ENCODE data around the gene MYADM.
"Not testable (repeated sequence)": the region's sequence is repeated elsewhere in the genome, so short reads cannot be mapped to it uniquely, and the experiment has no call there.

Gene MYADM, protein sequence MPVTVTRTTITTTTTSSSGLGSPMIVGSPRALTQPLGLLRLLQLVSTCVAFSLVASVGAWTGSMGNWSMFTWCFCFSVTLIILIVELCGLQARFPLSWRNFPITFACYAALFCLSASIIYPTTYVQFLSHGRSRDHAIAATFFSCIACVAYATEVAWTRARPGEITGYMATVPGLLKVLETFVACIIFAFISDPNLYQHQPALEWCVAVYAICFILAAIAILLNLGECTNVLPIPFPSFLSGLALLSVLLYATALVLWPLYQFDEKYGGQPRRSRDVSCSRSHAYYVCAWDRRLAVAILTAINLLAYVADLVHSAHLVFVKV

DNA sequence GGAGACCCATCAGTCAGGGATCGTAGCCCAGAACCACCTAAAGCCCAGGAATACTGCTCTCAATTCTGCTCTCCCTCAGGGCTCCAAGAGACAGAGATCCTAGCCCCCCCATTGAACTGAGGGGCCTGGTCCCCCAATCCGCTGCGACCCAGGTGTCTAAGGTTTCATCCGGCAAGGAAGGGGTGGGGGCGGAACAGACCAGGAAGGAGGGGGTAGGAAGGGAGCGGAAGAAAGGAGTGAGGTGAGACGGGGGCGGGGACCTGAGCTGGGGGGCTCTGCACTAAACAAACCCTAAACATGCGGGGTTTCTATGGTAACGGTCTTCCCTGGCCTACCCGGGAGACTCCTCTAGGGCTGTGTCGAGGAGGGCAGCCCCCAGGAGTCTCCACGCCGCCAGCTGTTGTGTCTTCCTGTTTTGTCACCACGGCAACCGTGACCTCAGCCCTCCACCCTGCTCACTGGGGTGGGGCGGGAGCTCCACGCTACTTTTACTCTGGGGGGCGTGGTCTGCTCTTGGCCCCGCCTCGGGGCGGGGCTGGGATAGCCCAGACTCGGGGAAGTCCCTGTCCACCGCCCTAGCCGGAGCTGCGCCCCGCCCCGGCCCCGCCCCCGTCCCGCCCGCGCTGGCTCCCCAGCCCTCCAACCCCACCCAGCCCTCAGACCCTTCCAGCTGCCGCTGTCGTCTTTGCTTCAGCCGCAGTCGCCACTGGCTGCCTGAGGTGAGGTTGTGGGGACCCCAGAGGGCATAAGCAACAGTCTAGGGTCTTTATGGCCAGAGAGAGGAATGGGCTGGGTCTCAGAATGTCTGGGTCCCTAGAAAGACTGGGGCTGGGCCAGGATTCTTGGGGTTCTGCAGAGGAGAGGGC, at the start of gene MYADM:
Gene MYADM (plus strand): TSS at position 659 of the 866 bp plus-strand sequence. CDS start 5,647 bp downstream, outside the sequence.
- DNase-seq: peak; percentile 100

DNA sequence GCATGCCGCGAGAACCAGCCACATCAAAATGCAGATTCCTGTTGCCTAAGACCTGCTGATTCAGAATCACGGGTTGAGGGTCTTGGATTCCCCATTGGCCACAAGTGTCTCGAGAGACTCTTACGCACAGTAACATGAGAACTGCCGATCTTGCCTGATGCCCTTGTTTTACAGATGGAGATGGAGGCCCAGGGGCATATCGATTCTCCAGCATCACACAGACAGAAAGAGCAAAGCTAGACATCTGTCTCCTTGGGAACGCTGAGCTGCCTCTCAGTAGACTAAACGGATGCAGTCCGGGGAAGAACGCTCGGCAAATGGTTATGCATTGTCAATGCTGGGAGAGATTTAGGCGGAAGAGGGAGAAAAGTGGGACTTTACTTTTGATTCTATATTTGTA, 48.9 kb upstream of the MYADM start:
- DNase-seq: no peak

DNA sequence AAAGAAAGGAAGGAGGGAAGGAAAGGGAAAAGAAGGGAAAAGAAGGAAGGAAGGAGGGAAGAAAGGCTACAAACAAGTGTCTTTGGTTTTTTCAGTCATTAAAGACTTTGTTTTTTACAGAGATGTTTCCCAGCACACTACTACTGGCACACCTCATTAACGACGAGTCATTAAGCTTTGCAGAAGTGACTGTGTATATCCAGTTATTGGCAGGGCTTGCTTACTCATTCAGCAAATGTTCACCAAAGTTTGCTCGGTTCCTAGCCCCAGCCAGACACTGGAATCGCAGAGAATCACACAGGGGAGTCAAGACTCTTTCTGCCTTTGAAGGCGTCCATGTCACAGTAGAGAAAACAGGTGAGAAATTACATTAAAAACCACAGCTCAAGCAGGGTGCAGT, 47.8 kb upstream of the MYADM start:
- DNase-seq: no peak

DNA sequence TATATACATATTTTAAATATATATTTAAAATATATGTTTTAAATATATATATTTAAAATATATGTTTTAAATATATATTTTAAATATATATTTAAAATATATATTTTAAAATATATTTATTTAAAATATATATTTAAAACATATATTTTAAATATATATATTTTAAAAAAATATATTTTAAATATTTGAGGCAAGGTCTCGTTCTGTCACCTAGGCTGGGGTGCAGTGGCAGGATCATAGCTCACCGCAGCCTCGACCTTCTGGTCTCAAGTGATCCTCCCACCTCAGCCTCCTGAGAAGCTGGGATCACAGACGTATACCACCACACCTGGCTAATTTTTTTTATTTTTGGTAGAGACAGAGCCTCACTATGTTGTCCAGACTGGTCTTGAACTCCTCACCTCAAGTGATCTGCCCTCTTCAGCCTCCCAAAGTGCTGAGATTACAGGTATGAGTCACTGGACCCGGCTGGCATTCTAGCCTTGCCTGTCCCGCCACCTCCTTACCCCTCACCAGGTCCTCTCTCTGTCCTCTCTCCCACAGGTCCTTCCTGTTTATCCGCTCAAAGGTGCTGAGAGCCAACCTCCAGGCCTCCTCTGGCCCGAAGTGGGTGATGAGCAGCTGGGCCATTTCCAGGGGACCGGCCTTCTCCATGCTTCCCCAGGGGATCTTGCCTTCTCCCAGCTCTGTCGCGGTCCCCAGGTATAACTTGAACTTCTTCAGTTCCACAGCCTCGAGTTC, 44.1 kb upstream of the MYADM start:
- DNase-seq: no peak

DNA sequence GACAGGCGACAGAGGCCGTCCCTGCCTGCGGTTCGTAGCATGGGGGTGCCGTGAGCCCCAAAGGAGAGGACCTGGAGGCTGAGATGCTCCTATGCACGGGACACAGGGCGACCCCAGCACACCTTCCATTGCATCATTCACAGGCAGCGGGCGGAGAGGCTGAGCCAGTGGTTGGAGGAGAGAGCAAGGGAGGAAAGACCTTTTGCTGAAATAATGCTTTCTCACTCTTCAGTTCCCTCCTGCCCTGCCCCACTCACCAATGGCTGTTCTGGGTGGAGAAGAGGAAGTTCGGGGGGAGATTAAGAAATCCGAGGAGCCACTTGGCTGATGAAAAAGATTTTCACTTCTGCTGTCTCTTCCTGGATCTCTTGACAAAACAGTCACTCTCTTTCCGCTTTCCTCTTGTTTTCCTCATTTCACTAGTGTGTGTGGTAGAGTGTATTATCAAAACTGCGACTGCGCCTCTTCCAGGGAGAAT, 43.5 kb upstream of the MYADM start, which contains the start of gene NLRP12:
Gene NLRP12 (minus strand): TSS at position 181 of the 478 bp plus-strand sequence. CDS start 140 bp downstream, at position 41.
- DNase-seq: no peak

DNA sequence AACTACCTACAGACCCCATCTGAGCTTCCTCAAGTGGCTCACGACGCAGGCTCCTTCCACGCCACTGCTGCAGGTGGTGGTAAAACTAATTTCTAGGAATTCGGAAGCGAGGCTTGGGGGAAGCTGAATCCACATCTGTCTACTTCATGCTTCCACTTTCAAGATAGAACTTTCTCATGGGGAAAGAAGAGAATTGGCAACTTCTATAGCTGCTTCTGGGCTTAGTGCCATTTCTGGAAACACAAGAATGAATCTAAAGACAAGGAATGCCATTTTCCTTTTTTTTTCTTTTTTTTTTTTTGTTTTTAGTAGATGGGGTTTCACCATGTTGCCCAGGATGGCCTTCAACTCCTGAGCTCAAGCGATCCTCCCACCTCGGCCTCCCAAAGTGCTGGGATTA, 40.8 kb upstream of the MYADM start:
- no peak for DNase-seq

DNA sequence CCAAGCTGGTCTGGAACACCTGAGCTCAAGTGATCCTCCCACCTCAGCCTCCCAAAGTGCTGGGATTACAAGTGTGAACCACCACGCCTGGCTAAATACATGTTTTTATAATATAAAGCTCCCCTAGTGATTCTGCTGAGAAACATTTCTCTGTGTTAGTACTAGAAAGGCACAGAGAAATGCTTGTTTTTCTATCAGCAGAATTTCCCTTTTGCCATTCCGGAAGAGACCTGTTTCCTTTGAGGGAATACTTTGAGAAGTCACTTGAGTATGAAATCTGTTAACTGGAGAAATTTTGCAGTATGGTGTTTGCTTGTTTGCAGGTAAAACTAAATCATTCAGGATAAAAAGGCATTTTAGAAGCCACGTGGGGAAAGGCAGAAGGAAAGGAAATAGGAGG, 39.2 kb upstream of the MYADM start:
- no peak for DNase-seq

DNA sequence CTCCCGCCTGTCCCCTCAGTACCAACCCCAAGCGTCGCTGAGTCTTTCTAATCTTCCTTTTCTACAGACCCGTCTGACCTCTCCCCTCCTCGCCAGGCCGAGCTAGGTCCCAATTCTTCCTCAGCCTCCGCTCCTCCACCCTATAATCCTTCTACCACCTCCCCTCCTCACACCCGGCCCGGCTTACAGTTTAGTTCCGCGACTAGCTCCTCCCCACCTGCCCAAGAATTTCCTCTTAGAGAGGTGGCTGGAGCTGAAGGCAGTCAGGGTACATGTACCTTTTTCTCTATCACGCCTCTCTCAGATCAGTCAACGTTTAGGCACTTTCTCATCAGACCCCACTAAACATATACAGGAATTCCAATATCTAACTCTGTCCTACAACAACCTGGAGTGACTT, 34.8 kb upstream of the MYADM start:
- DNase-seq: not testable (repeated sequence)

DNA sequence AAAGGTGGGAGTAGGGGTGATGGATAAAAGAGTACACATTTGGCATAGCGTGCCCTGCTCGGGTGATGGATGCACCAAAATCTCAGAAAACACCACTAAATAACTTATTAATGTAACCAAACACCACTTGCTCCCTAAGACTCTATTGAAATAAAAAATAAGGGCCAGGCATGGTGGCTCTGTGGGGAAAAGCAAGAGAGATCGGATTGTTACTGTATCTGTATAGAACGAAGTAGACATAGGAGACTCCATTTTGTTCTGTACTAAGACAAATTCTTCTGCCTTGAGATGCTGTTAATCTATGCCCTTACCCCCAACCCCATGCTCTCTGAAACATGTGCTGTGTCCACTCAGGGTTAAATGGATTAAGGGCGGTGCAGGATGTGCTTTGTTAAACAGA, 29.2 kb upstream of the MYADM start:
- DNase-seq: not testable (repeated sequence)

DNA sequence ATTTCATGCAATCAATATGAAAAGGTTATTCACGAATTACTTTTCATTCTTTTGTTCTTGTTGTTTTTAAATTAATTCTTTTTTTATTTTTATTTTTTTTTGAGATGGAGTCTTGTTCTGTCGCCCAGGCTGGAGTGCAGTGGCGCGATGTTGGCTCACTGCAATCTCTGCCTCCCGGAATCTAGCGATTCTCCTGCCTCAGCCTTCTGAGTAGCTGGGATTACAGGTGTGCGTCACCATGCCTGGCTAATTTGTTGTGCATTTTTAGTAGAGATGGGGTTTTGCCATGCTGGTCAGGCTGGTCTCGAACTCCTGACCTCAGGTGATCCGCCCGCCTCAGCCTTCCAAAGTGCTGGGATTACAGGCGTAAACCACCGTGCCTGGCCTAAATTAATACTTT, 27.4 kb upstream of the MYADM start:
- not testable (repeated sequence) for DNase-seq

DNA sequence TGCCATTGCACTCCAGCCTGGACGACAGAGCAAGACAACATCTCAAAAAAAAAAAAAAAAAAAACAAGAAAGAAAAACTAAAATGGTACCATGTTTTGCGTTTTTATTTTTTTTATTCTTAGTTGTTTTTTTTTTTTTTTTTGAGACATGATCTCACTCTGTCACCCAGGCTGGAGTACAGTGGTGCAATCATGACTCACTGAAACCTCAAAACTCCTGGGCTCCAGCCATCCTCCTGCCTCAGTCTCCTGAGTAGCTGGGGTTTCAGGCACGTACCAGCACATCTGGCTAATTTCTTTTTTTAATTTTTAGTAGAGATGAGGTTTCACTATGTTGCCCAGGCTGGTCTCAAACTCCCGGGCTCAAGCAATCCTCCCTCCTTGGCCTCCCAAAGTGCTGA, 26.8 kb upstream of the MYADM start:
- not testable (repeated sequence) for DNase-seq

DNA sequence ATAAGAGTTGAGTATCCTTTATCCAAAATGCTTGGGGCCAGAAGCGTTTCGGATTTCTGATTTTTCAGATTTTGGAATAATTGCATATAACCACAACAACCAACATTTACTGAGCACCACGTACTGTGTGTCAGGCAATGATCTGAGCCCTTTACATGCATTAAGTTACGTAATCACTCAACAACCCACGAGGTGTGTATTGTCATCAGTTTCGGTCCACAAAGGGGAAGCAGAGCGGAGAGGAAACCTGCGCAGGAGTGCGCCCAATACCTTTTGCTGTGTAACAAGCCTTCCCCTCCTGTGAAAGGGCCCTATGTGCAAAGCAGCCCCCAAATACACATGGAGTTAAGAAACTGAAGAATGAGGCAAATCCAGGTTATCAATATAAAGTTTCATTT, 22.8 kb upstream of the MYADM start:
- no peak for DNase-seq

DNA sequence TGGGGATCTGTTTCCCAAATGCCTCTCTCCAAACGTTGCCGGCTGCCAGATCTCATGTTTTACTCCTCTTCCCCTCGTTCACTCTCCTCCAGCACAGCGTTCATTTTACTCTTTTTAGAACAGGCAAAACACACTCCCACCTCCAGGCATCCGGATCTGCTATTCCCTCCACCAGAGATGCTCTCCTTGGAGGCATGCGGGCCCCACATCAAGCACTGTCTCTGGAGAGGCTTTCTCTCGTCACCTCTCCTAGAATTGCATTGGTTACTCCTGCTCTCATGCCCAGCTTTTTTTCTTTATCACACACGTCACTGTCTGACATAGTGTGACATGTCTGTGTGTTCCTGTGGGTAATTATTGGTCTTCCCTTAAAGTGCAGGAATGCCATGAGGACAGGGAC, 20.1 kb upstream of the MYADM start:
- no peak for DNase-seq

DNA sequence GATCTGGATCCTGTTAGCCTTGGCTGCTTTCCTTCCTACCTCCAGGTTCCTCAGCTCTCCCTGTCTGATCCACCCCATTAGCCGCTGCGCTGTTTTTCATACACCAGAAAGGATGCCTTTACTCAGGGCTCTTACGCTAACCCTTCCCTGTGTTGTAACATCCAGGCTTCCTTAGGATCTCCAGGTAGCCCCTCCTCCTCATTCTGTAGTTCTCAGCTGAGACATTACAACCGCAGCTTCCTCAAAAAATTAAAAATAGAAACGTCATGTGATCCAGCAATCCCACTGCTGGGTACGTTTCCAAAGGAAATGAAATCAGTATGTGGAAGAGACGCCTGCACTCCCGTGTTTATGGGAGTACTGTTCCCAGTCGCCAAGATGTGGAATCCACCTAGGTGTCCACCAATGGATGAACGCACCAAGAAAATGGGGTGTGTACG, 18.4 kb upstream of the MYADM start:
- DNase-seq: no peak

DNA sequence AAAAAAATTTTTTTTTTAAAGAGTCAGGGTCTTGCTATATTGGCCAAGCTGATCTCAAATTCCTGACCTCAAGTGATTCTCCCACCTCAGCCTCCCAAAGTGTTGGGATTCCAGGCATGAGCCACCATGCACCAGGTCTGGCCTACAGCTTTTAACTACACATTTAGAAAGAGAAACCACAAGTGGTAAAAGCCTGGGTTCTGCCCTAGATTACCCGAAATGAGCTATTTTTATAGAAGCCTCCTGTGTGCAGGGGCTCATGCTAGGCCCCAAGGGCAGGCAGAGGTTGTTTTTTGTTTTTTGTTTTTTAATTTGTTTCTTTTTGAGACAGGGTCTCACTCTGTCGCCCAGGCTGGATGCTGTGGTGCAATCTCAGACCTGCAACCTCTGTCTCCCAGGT, 14.0 kb upstream of the MYADM start:
- DNase-seq: no peak

DNA sequence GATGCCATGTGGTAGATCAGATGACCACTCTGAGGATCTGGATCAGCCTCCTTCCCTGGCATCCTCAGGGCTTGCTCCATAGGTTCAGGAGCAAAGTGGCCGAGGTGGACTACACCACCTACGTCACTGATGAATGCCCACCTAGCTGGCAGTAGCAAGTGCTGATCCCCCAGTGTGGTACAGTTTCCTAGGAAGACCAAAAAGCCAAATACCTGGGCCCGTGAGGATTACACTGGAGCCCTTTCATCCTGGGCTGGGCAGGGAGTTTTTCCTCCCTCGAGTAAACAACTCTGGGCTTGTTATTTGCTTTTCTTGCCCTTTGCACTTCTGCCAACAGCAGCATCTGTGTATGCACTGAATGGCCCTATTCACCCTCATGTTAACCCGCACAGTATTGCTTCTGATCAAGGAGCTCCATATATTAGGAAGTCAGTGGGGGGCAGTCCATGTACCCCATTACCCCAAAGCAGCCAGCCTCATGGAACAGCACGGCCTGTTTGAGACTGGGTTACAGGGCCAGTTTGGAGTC, 3.3 kb upstream of the MYADM start:
- DNase-seq: no peak

DNA sequence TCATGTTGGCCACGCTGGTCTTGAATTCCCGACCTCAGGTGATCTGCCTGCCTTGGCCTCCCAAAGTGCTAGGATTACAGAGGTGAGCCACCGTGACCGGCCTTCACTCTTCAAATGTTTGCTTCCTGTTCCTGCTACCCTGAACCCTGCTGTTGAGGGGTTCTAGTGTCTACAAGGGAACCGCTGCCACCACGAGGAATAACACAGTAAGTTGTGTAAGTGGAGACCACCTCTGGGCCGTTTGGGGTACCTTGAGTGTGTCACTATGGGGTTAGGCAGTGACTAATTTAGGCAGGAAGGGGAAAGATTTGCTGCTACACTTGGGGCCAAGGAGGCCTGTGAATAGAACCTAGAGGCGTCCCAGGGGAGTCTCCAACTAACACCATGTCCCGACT, 2.2 kb upstream of the MYADM start:
- DNase-seq: no peak

DNA sequence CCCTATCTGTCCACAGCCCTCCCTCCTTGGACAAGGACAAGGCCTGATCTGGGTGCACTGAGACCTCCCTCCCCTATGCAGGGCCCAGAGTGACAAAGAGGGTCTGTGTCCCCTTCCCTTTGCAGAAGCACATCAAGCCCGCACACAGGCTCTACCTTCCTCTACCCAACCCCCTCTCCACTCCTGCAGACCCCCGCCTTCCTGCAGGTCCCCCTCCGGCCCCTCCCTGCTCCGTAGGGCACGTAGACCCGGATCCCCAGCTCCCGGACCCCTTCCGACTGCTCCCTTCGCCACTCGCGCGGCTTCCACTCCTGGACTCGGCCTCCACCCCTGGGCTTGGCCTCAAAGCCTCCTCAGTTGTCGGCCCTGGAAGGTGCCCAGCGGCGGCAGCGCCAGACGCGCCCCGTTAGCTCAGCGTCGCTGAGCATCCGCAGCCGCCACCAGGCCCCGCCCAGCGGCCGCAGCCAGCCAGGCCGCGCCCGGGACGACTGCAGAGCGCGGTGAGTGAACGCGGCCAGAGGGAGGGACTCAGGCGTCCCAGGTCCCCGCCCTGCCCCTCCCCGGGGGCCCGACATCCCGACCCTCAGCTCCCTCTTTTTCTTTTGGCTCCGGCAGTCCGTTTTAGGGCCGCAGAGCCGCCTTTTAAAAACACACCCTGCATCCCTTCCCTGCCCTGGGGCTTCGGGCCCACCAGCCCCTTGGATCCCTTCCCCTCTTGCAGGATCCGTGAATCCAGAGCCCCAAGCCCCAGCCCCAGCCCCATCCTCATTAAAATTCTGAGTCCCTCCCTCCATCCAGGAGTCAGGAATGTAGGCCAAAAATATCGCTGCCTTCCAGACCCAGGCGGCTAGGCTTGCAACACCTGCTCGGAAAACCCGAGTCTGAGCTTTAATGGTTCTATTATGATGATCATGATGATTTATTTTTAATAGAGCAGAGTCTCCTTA, 1.5 kb upstream of the MYADM start:
- DNase-seq: peak; percentile 82

DNA sequence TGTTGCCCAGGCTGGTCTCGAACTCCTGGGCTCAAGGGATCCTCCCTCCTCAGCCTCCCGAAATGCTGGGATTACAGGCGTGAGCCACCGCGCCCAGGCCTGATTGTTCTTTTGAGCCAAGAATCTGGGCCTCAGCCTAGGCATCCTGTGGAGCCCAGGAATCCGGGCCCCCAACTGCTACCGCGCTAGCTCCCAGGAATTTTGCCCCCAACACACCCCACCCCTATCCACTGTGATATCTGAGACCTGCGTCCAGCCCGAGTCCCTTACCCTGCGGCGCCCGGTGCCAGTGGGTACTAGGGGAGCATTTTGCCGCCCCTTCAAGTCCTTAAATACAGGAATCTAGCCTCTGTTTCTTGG, 838 bp upstream of the MYADM start:
- DNase-seq: no peak

DNA sequence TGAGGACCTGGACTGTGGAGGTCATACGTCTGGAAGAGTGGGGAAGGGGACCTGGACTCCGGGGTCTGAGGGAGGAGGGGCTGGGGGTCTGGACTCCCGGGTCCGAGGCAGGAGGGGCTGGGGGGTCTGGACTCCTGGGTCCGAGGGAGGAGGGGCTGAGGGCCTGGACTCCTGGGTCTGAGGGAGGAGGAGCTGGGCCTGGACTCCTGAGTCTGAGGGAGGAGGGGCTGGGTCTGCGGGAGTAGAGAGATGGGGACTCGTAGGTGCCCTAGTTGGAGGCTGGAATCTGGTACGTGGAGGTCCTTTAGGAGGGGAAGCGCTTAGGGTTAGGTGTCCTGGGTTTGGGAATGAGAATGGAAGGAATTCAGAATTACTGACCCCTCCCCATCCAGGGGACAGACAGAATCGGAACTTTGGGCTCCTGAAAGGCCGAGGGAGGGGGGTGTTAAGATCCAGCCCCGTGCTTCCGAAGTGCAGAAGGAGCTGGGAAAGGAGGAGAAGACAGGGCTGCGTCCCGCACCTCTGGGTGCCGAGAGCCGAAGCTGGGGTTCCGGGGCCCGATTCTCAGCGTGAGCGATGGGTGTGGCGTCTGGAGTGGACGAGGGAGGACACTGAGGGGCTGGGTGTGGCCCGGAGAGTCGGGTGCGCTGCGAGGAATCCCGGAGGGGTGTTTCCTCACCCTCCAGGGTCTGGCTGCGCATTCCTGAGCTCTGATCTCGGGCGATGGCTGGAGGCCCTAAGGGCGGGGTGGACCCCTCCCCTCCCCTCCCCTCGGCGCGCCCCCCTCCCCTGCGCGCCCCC, 608 bp downstream of the MYADM start:
- DNase-seq: peak; percentile 71
